ENCODE data around the gene DENND6A. TPM values are rescaled to one million over a fixed set of nuclear protein-coding genes. Genes with fewer than 3 reads are reported as not detected.

The DENND6A gene
- total RNA-seq, 1 donor: 25.3 TPM

DNA sequence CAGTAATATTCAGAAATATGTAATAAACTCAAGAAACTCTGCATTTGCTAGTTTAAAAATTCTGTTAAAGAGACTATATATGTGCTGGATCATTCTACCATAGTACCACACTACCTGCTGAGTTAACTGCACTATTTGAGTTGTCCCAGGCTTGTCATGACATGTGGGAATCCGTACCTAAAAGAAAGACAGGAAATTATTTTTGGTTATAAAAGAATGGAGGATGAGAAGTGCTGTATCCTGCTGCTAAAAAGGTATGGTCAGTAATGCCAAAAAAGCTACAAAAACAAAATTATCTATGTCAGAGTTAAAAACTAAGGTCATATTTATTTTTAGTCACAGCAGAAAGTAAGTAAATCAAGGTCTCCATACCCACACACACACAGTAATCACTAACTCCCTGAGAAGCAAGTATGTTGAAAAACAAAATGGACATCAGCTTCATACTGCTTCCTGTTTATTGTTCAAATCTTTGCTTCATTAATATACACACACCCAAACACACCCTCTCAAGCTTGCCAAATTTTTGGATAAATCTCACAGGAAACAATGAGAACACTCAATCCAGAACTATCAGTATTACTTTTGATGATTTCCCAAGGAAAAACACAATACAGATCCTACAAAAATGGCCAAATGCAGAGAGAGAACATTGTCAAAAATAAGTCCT, 33.7 kb downstream of the DENND6A start:
- no peak overlapping the region for H3K27ac ChIP-seq (ENCODE audit: low read depth, low read length)
- no peaks in the 10 kb centered on the region for H3K9me3 ChIP-seq (ENCODE audit: low read depth, low read length)
- no peak overlapping the region for H3K4me2 ChIP-seq (ENCODE audit: insufficient read depth, low read length)
- H2AFZ ChIP-seq (ENCODE audit: low read length): no peak overlapping the region
- H3K27me3 ChIP-seq (ENCODE audit: insufficient read depth, low read length): no peaks in the 10 kb centered on the region
- H3K4me3 ChIP-seq (ENCODE audit: insufficient read depth, low read length): no peak overlapping the region
- DNase-seq (ENCODE audit: insufficient read length, low spot score, missing footprints): no peak
- H3K4me1 ChIP-seq (ENCODE audit: insufficient read depth, low read length): no peaks in the 10 kb centered on the region
- peaks cover 37% of the 10 kb centered on the region for H3K36me3 ChIP-seq (ENCODE audit: insufficient read depth, low read length)
- H4K20me1 ChIP-seq (ENCODE audit: insufficient read depth, low read length): no peaks in the 10 kb centered on the region
- no peaks in the 10 kb centered on the region for H3K79me2 ChIP-seq (ENCODE audit: insufficient read depth, low read length)
- no peak for TF ChIP-seq CTCF (IDR thresholded peaks at IDR 0.05; ENCODE audit: extremely low read depth, low read depth, low read length)

GRCh38 chr3:57658536-57658935, 34.3 kb downstream of the DENND6A start:
- peaks cover 37% of the 10 kb centered on the region for H3K36me3 ChIP-seq (ENCODE audit: insufficient read depth, low read length)
- no peaks in the 10 kb centered on the region for H3K27me3 ChIP-seq (ENCODE audit: insufficient read depth, low read length)
- DNase-seq (ENCODE audit: insufficient read length, low spot score, missing footprints): no peak
- no peaks in the 10 kb centered on the region for H3K4me1 ChIP-seq (ENCODE audit: insufficient read depth, low read length)
- H3K79me2 ChIP-seq (ENCODE audit: insufficient read depth, low read length): no peaks in the 10 kb centered on the region
- H3K27ac ChIP-seq (ENCODE audit: low read depth, low read length): no peak overlapping the region
- no peaks in the 10 kb centered on the region for H4K20me1 ChIP-seq (ENCODE audit: insufficient read depth, low read length)
- H3K4me3 ChIP-seq (ENCODE audit: insufficient read depth, low read length): no peak overlapping the region
- no peak overlapping the region for H3K4me2 ChIP-seq (ENCODE audit: insufficient read depth, low read length)
- no peak for TF ChIP-seq CTCF (IDR thresholded peaks at IDR 0.05; ENCODE audit: extremely low read depth, low read depth, low read length)
- H3K9me3 ChIP-seq (ENCODE audit: low read depth, low read length): no peaks in the 10 kb centered on the region
- no peak overlapping the region for H2AFZ ChIP-seq (ENCODE audit: low read length)

- DNase-seq (ENCODE audit: insufficient read length, low spot score, missing footprints): no peak
- Histone ChIP-seq H3K36me3 (ENCODE audit: insufficient read depth, low read length) (peaks cover 31% of the 10 kb centered on the region), H3K9me3 (ENCODE audit: low read depth, low read length) (no peaks in the 10 kb centered on the region), H3K27me3 (ENCODE audit: insufficient read depth, low read length) (no peaks in the 10 kb centered on the region), H4K20me1 (ENCODE audit: insufficient read depth, low read length) (no peaks in the 10 kb centered on the region), H3K4me3 (ENCODE audit: insufficient read depth, low read length) (no peak overlapping the region), H3K4me1 (ENCODE audit: insufficient read depth, low read length) (no peaks in the 10 kb centered on the region), H3K27ac (ENCODE audit: low read depth, low read length) (no peak overlapping the region), H3K79me2 (ENCODE audit: insufficient read depth, low read length) (peaks cover 2% of the 10 kb centered on the region), H3K4me2 (ENCODE audit: insufficient read depth, low read length) (no peak overlapping the region), H2AFZ (ENCODE audit: low read length) (no peak overlapping the region)
- no peak for TF ChIP-seq CTCF (IDR thresholded peaks at IDR 0.05; ENCODE audit: extremely low read depth, low read depth, low read length)
Observed at GRCh38 chr3:57655727-57656126, 37.1 kb downstream of the DENND6A start.

GRCh38 chr3:57654267-57654666, 38.6 kb downstream of the DENND6A start:
- Histone ChIP-seq H3K79me2 (ENCODE audit: insufficient read depth, low read length) (peaks cover 2% of the 10 kb centered on the region), H4K20me1 (ENCODE audit: insufficient read depth, low read length) (no peaks in the 10 kb centered on the region), H3K27ac (ENCODE audit: low read depth, low read length) (no peak overlapping the region), H3K27me3 (ENCODE audit: insufficient read depth, low read length) (no peaks in the 10 kb centered on the region), H3K4me1 (ENCODE audit: insufficient read depth, low read length) (no peaks in the 10 kb centered on the region), H3K36me3 (ENCODE audit: insufficient read depth, low read length) (peaks cover 17% of the 10 kb centered on the region), H2AFZ (ENCODE audit: low read length) (no peak overlapping the region), H3K4me2 (ENCODE audit: insufficient read depth, low read length) (no peak overlapping the region), H3K9me3 (ENCODE audit: low read depth, low read length) (no peaks in the 10 kb centered on the region), H3K4me3 (ENCODE audit: insufficient read depth, low read length) (no peak overlapping the region)
- no peak for TF ChIP-seq CTCF (IDR thresholded peaks at IDR 0.05; ENCODE audit: extremely low read depth, low read depth, low read length)
- no peak for DNase-seq (ENCODE audit: insufficient read length, low spot score, missing footprints)
